Measurements from ENCODE around the gene SLC66A2.

The SLC66A2 gene

DNA sequence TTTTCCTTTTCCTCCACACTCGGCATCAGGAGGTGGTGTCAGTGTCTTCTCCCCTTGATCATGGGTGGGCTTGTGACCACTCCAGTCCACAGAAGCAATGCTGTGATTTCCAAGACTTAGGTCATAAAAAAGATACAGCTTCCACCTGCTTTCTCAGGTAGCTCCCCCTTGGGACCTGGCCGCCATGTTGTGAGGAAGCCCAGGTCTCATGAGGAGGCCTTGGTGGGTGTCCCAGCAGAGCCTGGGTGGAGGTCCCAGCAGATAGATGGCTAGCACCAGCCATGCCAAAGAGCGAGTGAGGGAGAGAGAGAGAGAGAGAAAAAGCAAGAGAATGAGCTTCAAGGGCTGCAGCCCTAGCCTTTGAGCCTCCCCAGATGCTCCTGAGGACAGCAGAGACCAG is 16.0 kb downstream of the SLC66A2 start:
- no peak for DNase-seq

DNA sequence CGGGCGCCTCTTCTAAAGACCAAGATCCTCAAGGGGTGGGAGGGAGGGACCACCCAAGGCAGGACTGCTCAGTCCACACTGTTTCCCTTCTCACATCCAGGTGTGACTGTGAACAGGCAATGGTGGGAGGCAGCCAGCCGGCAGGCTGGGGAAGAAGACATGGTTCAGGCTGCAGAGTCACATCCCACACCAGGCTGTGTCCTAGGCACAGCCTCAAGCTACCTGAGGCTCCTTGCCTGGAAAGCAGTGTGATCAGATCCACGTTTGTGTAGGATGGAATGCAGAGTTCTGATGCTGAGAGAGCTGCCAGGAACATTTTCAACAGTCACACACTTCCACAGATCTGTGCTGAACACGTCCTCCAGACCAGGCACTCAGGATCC is 16.4 kb downstream of the SLC66A2 start:
- no peak for DNase-seq

DNA sequence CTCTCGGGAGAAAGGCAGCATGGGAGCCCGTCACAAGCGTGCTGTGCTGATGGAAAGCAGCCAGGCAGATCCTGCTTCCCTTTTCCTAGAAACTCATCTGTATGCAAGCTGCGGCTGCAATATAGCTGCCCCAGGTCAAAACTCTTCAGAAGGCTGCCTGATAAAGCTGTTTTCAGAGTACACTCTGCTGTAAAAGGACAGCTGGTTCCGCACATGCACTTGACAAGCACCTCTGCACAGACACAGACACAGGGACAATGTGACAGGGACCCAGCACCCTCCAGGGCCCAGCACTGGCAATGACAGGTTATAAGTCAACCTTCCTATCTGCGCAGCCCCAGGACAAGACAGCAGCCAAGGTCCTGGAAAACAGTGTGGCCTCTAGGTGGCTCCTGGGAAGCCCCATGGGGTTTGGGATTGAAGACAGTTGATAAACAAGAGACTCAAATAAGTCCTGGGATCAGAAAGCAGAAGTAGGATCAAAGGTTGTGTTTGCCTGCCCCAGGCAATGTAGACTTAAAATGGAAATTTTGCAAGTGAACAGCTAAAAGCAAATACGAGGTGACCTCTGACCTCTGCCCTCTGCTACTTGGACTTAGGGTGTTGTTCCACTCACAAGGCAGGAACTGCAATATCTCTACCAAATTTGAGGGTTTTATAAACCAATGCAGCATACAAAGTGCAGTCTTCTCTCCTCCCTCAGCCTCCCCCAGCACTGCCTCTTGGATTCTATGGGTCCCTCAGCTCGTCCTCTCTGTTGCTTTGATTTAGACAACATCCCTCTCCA is 16.9 kb downstream of the SLC66A2 start:
- DNase-seq, result no peak

DNA sequence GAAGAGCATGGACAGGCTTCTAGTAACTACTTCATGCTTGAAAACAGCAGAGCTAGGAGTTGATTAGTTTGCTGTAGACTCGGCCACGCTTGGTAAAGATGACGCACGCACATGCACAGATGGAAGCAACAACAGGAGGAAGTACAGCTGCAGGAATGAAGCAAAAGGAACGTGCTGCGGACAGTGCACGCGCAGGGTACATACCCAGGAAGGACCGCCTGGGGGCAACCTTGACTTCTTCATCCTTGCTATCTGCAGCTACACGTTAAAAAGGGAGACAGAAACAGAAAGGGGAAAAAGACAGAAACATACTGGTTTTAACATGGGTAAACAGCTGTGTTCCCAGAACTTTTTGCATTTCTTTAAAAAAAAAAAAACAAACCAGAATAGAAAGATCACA is 17.7 kb downstream of the SLC66A2 start:
- no peak for DNase-seq

DNA sequence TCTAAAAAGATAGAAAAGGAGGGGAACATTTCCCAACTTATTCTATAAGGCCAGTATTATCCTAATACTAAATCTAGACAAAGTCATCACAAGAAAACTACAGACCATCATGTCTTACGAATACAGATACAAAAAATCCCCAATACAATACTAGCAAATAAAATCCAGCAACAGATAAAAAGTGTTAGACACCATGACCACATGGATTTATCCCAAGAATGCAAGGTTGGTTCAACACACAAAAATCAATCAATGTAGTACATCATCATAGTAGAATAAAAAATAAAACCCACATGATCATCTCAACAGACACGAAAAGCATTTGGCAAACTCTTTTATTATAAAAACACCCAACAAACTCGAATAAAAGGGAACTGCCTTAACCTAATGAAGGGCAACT is 18.5 kb downstream of the SLC66A2 start:
- no peak for DNase-seq

DNA sequence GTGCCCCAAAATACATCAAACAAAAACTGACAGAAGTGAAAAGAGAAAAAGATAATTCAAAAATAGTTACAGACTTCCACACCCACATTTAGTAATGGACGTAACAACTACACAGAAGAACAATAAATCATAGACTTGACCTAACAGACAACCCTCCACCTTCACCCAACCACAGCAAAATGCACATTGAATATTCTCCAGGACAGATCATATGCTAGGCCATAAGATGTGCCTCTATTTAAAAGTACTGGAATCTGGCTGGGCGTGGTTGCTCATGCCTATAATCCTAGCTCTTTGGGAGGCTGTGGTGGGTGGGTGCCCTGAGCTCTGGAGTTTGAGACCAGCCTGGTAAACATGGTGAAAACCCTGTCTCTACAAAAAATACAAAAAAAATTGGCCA is 20.0 kb downstream of the SLC66A2 start:
- DNase-seq, result no peak

DNA sequence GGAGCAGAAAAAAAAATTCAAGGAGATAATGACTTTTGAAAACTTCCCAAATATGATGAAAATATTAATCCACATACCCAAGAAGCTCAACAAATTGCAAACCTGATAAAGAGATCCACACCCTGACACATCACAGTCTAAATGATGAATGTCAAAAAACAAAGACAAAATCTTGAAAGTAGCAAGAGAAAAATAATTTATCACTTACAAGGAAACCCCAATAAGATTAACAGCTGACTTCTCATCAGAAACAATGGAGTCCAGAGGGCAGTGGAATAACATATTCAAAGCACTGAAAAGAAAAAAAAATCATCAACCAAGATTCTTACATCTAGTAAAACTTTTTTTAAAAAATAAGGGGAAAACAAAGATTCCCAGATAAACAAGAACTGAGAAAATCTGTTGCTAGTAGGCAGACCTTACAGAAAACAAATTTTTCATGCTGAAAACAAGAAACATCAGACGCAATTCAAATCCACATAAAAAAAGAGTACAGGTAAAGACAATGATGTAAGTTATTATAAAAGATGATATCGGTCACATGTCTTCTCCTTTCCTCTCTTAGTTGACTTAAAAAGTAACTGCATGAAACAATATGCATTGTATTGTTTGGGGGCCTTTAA is 21.3 kb downstream of the SLC66A2 start:
- DNase-seq, result no peak

DNA sequence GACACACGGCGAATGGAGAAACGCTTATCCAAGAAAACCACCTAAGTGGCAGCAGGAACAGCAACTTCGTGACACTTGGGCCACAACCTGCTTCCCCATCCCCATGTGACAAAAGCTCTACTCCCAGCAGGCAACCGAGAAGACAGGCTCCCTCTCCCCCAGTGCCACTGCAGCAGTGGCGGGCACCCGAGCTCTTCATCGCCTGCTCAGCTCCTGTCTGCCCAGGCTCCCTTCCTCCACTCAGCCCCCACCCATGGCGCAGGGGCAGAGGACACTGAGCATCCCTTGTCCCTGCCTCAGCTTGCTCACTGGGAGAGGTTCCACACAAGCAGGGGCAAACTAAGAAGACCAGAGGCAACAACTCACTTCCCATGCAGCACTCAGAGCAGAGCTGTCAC is 22.9 kb downstream of the SLC66A2 start:
- DNase-seq, result no peak

DNA sequence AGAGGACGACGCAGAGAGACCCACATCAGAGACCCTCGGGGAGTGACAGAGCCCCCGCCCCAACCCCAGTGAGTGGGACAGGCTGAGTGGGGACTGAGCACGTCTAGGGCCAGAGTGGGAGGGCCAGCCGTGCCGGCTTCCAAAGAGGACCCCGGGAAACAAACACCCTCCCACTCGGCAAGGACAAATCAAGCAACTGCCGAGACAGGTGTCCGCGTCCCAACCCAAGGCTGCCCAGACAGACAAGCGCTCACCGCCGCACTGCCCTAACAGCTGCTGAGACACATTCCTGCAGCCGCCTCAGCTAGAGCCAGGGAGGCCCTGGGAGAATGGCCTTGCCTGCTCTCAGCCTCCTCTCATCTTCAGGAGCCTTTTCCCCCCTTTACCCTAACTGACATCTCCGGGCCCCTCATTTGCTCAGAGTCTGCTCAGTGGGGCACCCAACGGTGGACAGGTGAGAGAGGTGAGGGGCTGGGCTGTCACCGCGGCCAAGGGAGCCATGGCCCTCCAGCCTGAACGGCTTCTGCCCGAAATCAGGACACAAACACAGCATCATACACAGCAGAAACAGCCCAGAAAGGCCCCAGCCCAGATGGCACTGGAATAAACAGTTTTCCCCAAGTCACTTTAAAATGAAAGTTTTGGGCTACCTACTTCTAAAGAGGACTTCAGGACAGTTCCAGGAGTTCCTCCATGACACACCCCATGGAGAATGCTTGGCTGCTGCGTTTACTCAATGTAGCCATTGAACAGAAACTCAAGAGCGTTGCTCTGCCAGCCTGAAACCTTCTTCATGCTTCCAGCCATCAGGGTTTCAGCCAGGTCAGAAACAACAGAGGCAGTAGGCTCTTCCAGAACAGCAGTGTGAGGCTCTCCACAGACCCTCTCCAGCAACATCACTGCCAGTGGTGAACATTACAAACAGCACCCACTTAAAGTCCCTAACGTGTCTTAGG is 23.6 kb downstream of the SLC66A2 start:
- DNase-seq, result no peak

DNA sequence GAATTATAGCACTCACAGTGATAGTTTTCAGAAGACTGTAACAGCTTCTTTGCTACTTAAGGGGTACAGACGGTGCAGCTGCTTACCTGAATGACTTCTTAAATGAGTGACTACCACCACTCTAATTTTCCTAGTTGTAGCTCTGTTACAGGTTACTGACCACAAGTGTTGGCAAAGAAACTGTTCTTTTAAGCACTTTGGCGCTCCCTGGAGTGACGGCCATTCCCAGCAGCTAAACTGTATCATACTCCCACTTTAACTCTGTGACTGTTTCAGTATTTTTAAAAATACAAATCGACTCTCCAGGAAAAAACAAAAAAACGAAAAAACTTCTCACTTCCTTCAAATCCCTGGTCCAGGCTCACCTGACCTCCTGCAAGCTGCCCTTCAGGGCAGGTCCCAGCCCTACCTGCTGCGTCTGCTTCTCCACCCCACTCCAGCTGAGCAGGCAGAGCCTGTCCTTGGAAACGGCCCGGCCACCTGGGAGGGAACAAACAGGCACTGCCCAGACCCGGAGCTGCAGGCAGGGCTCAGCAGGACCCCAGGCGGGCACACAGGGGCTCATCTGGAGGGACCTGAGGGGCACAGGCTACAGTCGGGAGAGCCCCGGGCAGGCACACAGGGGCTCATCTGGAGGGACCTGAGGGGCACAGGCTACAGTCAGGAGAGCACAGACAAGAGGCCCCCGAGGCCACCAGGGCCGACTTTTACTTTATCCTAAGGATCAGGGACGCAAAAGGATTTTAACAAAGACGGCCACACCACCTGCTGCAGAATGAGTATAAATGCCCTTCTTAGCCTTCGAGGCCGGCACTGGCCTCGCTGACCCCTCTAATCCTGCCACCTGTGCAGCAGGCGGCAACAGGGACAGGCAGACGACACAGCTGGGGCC is 24.5 kb downstream of the SLC66A2 start:
- DNase-seq, result no peak

DNA sequence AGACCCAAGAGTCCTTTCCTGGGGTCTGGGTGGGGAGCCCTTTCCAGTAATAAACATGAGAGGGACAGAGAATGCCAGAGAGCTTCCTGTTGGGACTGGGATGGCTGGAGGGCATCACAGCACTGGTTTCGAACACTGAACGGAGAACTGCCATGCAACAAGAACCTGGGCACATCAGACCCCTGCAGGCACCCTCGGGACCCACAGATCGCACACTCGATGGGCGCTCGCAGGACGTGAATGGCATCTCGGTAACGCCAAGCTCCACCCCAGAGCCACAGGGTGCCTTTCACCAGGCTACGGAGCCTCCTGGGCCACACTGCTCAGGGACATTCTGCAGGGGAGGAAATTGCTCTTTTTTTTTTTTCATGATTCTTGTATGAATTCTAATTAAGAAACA is 25.1 kb downstream of the SLC66A2 start:
- no peak for DNase-seq

DNA sequence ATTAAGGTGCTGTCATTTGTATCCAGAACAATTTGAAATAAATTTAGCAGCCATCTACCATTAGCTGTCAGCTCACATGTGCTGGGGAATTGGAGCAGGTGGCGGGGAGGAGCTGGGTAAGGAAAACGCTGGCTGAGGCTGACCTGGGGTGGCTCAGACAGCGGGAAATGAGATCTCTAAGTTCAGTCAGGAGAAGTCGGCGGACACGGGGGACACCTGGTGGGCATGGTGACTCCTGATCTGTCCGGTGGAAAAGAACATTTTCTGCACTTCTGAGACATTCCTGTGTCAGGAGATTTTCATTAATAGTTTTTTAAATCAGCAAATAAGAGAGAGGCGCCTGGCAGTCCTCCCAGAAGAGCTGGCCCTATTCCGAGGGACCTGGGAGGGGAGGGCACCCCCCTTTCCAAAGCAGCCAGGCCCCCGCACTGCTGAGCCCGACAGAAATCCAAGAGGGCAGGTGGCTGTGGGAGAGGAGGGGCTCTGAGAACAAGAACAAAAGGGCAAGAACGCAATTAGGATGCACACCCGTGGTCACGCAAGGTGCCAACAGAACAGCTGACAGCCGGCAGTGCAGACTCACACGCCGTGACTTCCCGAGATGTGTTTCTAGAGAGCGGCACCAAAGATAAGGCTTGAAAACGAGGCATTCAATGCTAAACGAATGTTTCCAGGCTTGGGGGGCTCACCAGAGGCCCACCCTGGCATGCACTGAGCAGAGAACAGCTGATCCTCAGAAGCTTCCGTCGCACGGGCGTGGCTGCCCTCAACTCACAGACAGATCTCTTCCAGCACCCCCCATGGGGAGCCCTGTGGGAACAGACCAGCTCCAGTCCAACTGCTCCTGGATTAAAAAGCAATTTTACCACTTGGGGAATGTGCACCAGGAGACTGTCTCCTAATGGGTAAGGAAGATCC is 26.4 kb downstream of the SLC66A2 start:
- peak; percentile 64 for DNase-seq

DNA sequence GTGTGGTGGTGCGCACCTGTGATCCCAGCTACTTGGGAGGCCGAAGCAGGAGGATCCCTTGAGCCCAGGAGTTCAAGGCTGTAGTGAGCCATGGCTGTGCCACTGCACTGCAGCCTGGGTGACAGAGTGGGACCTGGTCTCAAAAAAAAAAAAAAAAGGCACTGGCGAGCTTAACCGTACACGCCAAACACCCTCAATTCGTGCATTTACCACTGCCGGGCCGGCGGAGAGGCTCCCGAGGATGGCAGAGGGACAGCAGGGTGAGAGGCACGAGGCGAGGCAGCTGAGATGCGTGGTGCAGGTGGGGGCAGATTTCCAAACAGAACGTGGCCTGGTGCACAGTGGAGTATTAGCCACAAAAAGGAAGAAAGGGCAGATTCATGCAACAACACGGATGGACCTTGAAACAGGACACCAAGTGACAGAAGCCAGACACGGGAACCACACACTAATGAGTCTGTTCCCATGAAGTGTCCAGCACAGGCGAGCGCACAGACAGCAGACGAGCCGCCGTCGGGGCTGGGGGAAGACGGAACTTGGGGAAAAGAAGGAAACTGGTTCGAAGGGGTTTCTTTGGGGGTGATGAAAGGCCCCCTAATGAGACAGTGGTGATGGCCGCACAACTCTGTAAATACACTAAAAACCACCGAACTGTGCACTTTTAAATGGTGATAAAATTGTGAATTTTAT is 27.4 kb downstream of the SLC66A2 start:
- no peak for DNase-seq

DNA sequence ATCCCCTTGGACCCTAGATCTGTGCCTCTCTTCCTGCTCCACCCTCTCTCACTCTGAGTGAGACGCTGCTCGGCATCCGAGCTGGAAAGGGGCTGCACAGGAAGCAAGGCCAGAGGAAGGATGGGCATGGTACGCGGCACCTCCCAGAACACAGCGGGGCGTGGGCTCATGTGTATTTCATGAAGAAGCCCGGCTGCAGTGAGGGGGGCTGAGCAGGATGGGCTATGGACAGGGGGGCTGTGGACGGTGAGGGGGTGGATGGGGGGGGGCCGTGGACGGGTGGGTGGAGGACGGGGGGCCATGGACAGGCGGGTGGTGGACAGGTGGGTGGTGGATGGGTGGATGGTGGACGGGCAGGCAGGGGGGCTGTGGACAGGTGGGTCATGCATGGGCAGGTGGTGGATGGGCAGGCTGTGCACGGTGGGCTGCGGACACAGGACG is 28.5 kb downstream of the SLC66A2 start:
- DNase-seq, result no peak

DNA sequence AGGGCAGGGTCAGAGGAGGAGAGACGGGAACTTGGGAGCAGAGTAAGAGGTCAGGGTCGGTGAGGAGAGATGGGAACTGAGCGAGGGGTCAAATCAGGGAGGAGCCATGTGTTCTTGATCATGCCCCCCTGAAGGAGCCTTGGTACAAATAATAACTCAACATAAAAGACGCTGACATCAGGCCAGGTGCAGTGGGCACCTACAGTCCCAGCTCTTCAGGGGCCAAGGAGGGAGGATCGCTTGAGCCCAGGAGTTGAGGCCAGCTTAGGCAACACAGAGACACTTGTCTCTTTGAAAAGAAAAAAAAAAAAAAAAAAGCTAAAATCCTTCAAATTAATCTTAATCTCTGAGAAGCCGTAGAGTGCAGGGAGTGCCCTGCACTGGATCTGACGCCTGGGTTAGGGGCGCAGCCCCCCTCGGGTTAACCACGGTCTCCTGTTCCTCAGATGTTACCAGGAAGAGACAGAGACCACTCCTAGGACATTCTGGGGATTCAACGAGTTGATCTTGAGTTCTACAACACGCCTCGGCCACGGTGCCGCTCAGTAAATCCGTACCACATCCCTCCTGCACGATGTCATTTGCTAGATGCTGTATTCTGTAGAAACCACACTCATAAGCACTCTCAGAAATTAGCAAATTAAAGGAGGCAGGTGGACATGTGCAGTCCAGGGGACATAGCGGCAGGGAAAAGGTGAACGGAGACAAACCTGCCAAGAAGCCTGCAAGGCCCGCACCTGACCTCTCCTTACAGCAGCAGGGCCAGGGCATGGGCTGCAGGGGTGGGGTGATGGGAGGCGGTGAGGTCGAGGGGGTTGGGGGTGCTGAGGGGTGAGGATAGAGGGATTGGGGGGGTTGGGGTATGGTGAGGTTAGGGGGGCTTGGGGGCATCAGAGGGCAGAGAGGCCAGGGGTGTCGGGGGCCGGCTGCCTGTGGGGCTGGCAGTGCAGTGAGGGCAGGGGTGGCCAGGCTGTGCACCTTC is 29.2 kb downstream of the SLC66A2 start:
- DNase-seq, result no peak

DNA sequence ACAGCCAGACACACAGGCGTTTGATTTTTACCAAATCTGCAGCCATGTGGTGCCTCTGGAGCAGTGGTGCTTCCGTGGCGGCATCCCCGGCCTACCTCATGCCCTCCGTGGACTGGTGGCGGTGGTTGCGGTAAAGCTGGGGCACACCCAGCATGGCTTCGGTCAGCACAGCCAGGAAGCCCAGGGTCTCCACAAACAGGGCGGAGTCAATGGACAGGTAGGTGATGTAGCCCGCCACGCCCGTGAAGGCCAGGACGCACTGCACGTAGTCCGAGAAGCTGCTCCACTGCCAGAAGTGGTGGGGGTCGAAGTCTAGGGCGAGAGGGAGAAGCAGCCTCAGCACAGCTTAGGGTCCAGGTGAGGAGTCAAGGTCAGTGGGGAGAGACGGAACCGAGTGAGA is 32.4 kb downstream of the SLC66A2 start:
- DNase-seq, result no peak

DNA sequence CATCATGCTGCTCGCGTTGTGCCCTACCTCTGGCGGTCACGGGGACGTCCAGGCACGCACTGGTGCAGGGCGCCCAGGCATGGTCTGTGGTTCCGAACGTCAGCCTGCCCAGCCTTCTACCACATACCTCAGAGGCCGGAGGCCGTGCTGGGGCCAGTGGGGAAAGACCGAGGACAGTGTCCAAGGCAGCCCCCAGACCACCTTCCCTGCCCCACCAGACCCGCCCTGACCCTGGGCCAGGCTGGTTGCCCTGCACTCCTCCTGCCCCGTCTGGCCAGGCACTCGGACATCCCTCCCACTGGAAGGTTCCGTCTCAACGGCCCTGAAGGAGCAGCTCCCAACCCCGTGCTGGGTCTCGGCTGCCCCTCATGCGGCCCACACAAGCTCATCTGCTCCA is 32.8 kb downstream of the SLC66A2 start:
- DNase-seq, result no peak

DNA sequence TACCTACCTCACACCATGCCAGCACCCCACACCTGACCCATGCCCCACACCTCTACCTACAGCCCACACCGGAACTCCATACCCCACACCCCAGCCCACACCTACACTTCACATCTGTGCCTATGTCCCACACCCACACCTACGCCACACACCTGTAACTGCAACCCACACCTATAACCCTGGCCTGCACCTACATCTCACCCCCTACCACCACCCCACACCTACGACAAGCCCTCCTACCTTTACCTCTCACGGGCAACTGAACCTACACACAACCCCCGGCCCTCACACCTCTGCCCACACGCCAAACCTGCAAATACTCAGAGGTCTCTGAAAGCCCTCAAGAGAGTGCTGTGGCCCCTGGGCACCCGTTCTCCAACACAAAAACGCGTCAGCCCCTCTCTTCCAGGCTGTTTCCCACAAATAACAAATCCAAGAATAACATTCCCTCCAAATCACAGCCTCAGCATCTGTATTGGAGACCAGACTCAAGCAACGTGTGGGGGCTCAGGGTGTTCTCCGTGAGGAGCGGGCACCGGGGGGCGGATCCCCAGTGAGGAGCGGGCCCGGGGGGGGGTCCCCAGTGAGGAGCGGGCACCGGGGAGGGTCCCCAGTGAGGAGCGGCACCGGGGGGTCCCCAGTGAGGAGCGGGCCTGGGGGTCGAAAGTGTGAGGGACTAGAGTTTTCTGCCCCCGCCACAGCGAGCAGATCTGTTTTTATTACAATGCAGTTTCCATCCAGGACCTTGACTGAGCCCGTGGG is 33.4 kb downstream of the SLC66A2 start:
- DNase-seq, result no peak

Data from NCI-H1417 treated with DMSO at 0.1 percent for 48 hours (cell line).